Activated naive CD8-positive, alpha-beta T cell treated with anti-CD3 and anti-CD28 coated beads, Interleukin-2, amount 50 U/mL, for 24 hours (primary cell): ENCODE results near the gene C9.
"Not testable (repeated sequence)": the region's sequence is repeated elsewhere in the genome, so short reads cannot be mapped to it uniquely, and the experiment has no call there.

Experiments used
- ATAC-seq: fragments of 150-1000 bp; cut with Tn5 transposase; one replicate; pipeline ENCODE4 v1.10.0; 2021
- DNase-seq: peaks from one replicate; pipeline ENCODE4 v3.0.0; 2021
- H3K27ac Mint-ChIP-seq: one replicate; pipeline ENCODE4 v1.8.0; 2021; ENCODE audit warnings: mild to moderate bottlenecking, mixed read lengths
- H3K27me3 Mint-ChIP-seq: one replicate; pipeline ENCODE4 v1.8.0; 2021; ENCODE audit warnings: mixed read lengths
- H3K36me3 Mint-ChIP-seq: one replicate; pipeline ENCODE4 v1.8.0; 2021; ENCODE audit warnings: low read depth, mixed read lengths
- H3K4me1 Mint-ChIP-seq: one replicate; pipeline ENCODE4 v1.8.0; 2021; ENCODE audit warnings: mixed read lengths
- H3K4me3 Mint-ChIP-seq: one replicate; pipeline ENCODE4 v1.8.0; 2021; ENCODE audit warnings: mild to moderate bottlenecking, moderate library complexity, mixed read lengths
- H3K9me3 Mint-ChIP-seq: one replicate; pipeline ENCODE4 v1.8.0; 2021; ENCODE audit warnings: mixed read lengths

C9 gene

GRCh38 chr5:39364367-39364766 lies at the start of gene C9:
C9 (minus strand) TSS chr5:39364495; CDS start chr5:39364464, 31 bp downstream.
- no peak within 1 kb of the TSS for H3K4me3 Mint-ChIP-seq
- peaks cover 3% of the 10 kb centered on the region for H3K4me1 Mint-ChIP-seq
- ATAC-seq = no peak
- no peak within 1 kb of the TSS for H3K27ac Mint-ChIP-seq
- no peaks in the 10 kb centered on the region for H3K9me3 Mint-ChIP-seq
- H3K36me3 Mint-ChIP-seq = no peaks in the 10 kb centered on the region
- DNase-seq = no peak
- peaks cover 2% of the 10 kb centered on the region for H3K27me3 Mint-ChIP-seq

DNA sequence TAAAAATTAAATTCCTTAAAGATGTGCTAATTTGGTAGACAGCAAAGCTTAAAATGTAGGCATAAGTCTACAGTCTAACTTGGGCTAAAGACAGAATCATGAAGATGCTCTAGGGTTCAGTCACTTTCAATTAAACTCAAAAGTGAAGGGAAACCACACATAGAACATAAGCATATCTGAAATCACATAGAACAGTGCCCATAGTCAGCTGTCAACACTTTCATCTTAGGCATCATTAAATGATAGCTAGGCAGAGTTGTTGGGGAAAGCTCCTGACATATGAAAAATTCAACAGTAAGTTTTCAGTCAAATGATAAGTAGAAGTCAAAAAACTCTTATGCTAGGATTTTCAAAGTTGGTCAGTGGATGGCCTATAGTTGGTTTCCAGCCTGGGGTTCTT lies 49.5 kb upstream of the C9 start:
- no peak for ATAC-seq
- peaks cover 5% of the 10 kb centered on the region for H3K27me3 Mint-ChIP-seq
- H3K9me3 Mint-ChIP-seq = no peaks in the 10 kb centered on the region
- no peak for DNase-seq
- no peak overlapping the region for H3K27ac Mint-ChIP-seq
- H3K4me3 Mint-ChIP-seq = no peak overlapping the region
- H3K36me3 Mint-ChIP-seq = no peaks in the 10 kb centered on the region
- no peaks in the 10 kb centered on the region for H3K4me1 Mint-ChIP-seq

DNA sequence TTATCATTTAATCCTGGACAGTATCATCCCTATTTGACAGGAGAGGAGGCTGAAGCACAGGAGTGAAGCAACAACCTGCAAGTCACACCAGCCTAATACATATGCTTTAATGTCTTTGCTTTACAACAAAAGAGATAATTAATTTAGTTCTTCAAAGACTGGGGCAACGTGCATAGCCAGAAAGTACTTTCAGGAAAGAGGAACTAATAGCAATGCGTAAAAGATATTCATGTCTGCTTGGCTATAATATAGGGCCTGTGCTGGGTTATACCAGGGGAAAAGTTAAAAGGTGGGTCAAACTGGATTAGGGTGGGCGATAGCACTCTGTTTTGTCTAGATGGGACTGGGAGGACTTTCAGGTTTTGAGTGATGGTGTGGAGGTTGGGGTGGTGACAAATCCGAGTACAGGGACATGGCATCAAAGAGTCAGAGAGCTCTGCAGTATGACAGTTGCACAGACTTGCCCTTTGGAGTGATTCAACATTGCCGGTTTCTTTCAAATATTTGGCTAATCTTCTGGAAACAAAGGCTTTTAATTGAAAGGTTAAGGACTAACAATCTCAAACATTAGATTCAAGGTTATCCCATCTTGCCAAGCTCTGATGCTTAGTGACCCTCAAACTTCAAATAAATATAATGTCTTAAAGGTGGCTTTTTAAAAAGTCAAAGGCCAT lies 48.6 kb upstream of the C9 start:
- H3K9me3 Mint-ChIP-seq = no peaks in the 10 kb centered on the region
- ATAC-seq = no peak
- DNase-seq = no peak
- H3K27me3 Mint-ChIP-seq = peaks cover 5% of the 10 kb centered on the region
- H3K27ac Mint-ChIP-seq = no peak overlapping the region
- H3K36me3 Mint-ChIP-seq = no peaks in the 10 kb centered on the region
- no peak overlapping the region for H3K4me3 Mint-ChIP-seq
- no peaks in the 10 kb centered on the region for H3K4me1 Mint-ChIP-seq

DNA sequence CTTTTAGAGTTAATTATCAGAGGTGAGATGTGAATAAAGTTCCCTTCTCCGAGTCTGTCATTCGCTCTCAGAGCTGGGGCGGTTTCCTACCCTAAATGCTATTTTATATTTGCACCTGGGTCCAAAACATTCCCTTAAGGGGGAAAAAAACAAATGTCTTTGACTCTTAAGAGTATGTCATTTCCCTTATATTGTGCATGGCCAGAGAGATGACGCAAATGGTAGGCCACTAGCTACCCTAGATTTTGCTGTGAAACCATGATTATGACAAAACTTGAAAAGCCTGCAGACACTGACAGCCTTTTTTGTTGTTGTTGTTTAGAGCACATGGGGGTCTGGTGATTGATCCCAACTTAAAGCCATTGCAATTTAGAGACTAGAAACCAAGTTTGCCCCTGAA lies 47.7 kb upstream of the C9 start:
- no peak for DNase-seq
- Mint-ChIP-seq H3K27me3 (peaks cover 5% of the 10 kb centered on the region), H3K36me3 (no peaks in the 10 kb centered on the region), H3K4me1 (no peaks in the 10 kb centered on the region), H3K9me3 (no peaks in the 10 kb centered on the region), H3K27ac (no peak overlapping the region), H3K4me3 (no peak overlapping the region)
- ATAC-seq = no peak

GRCh38 chr5:39411061-39411460 lies 46.8 kb upstream of the C9 start:
- H3K27me3 Mint-ChIP-seq = peaks cover 3% of the 10 kb centered on the region
- no peak overlapping the region for H3K4me3 Mint-ChIP-seq
- no peaks in the 10 kb centered on the region for H3K4me1 Mint-ChIP-seq
- H3K27ac Mint-ChIP-seq = no peak overlapping the region
- no peaks in the 10 kb centered on the region for H3K36me3 Mint-ChIP-seq
- no peaks in the 10 kb centered on the region for H3K9me3 Mint-ChIP-seq
- no peak for DNase-seq
- ATAC-seq = no peak

DNA sequence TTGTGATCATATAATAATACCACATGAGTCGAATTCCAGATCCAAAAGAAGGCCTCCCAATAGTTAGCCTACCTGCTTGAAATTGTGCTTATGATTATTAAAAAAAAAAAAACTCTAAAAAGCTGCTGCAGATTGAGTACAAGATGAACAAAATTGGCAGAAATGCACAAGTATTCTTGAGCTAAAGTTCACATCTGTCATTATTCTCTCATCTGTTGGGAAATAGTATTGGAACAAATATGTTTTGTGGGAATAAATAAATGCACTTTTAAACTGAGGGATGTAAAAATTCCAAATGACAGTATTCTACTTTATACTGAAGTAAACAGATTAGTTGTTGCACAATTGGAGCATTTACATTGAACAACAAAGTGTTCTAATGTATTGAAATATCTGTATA lies 44.7 kb upstream of the C9 start:
- no peaks in the 10 kb centered on the region for H3K36me3 Mint-ChIP-seq

DNA sequence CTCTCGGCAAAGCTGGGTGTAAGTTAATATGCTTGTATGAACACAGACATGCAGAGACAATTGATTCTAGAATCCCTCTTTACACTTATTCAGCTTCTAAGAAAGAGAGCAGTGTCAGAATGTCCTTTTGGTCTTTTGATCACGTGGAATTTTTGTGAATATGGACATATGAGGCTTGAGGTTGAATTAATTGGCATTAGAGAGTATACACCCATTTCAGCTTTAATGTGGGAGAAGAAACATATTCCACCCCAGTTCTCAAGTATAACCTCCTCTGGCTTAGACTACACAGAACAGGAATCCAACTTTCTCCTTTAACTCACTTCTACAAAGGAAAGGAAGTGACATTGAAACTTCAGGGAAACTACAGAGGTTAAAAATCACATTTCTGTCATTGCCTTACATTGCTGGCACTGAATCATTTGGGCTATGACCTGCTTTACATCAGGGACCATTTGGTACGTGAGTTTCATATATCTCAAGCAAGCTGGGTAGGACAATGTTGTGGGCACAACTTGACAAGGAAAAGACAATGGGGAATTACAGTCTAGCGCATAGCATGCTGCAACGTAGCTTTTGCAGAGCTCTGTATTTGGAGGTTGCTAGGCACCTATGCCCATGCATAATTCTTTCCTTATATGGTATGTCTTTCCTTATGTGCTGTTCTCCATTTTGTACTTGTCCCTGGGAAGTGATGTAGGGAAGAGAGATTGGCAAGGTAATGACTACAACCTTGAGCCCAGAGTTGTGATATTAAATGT lies 41.0 kb upstream of the C9 start:
- ATAC-seq = no peak
- Mint-ChIP-seq H3K27ac (no peak overlapping the region), H3K36me3 (no peaks in the 10 kb centered on the region), H3K4me1 (no peaks in the 10 kb centered on the region), H3K9me3 (no peaks in the 10 kb centered on the region), H3K27me3 (no peaks in the 10 kb centered on the region), H3K4me3 (no peak overlapping the region)
- no peak for DNase-seq

More for the DNA sequence above, 44.7 kb upstream of the C9 start:
- no peak for DNase-seq
- Mint-ChIP-seq H3K27me3 (peaks cover 3% of the 10 kb centered on the region), H3K4me3 (no peak overlapping the region), H3K4me1 (no peaks in the 10 kb centered on the region), H3K9me3 (no peaks in the 10 kb centered on the region), H3K27ac (no peak overlapping the region)
- ATAC-seq = no peak

GRCh38 chr5:39403761-39404160 lies 39.5 kb upstream of the C9 start:
- H3K36me3 Mint-ChIP-seq, H3K4me1 Mint-ChIP-seq, H3K9me3 Mint-ChIP-seq, H3K27ac Mint-ChIP-seq, ATAC-seq, H3K4me3 Mint-ChIP-seq, DNase-seq, H3K27me3 Mint-ChIP-seq: not testable (repeated sequence)

DNA sequence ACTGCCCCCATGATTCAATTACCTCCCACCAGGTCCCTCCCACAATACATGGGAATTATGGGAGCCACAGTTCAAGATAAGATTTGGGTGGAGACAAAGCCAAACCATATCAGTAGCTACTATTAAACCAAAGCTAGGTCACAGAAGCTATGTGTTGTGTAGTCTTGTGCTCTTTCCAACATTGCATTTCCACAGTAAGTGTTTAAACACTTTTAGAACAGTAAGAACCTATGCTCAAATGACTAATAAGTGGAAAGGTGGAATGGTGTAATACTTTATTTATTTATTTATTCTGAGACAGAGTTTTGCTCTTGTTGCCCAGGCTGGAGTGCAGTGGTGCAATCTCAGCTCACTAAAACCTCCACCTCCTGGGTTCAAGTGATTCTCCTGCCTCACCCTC lies 37.8 kb upstream of the C9 start:
- H3K36me3 Mint-ChIP-seq, H3K4me1 Mint-ChIP-seq, H3K4me3 Mint-ChIP-seq, DNase-seq, H3K27me3 Mint-ChIP-seq, H3K27ac Mint-ChIP-seq, H3K9me3 Mint-ChIP-seq, ATAC-seq: not testable (repeated sequence)

DNA sequence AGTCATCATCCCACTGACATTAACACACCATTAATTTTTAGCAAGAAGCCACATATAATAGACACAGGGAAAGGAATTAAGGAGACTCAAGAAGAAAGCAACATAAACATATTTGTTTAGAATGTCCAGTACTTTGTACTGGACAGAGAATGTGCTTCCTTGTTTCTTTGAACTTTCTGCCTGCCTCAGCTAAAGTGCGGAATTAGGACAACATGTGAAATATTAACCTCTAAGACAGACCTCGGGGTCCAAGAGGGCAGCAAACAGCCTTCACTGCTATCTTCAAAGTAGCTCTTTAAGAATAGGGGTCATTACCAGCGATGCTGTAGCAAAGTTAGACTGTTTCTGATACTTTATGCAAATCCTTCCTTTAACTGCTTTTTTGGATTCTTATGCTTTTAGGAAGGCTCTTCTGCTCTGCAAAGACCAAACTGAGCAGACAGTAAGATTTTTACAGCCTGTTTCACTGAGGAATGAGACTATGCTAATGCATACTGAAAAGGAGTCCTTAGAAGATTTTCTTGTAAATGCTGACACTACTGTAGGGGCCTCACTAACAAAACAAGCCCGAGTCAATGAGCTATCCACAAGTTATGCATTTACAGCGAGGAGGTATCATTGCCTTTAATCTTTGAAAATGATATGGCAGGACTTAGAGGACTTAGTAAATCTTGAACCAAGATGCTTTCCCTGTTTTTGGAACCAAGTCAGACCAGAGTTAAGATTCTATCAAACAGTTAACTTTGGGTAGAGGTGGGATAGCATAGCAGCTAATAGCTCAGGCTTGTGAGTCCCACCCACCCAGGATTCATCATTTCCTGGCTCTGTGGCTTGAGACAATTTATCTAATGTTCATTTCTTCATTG lies 36.7 kb upstream of the C9 start:
- H3K4me1 Mint-ChIP-seq = peaks cover 5% of the 10 kb centered on the region
- ATAC-seq = no peak
- no peaks in the 10 kb centered on the region for H3K9me3 Mint-ChIP-seq
- no peak overlapping the region for H3K27ac Mint-ChIP-seq
- DNase-seq = no peak
- H3K36me3 Mint-ChIP-seq = no peaks in the 10 kb centered on the region
- H3K27me3 Mint-ChIP-seq = no peaks in the 10 kb centered on the region
- no peak overlapping the region for H3K4me3 Mint-ChIP-seq

DNA sequence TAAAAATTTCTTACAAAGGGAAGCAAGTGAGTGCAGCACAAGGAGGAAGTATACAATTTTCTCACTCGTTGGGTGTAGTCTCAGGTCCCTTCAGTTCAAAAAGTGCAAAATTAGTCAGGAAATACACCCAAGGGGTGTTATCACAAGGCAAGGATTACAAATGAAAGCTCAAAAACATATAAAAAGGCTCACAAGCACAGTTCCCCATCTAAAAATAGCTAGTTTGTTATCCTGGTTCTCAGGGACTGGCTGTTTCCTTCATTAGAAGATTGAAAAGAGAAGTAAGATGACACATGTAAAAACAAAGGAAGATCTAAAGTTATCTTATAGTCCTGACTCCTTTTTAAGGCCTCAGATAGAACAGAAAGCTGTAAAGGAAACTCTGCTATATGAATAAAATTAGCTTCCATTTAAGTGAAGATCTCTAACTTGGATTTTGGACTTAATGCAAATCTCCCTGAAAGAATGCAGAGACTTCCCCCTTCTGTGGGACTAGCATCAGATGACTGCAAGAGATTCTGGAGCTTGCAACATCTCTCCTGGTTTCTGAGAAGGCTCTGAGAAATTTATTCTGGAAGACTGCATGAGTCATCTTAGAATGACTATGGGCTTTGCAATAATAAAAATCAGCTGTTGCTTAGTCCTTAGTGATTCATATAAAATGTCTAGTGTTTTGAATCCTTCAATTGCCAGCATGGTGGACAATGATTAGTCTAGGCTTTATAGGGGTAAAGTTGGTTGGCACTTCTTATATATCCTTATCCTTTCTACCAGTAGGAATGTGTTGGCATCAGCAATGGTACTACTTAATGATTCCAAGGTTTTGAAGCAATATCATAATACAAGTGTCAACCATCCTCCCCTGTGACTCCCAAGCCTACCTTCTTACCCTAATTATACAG lies 35.1 kb upstream of the C9 start:
- Mint-ChIP-seq H3K36me3 (no peaks in the 10 kb centered on the region), H3K9me3 (no peaks in the 10 kb centered on the region), H3K4me1 (peaks cover 5% of the 10 kb centered on the region), H3K4me3 (no peak overlapping the region), H3K27ac (no peak overlapping the region), H3K27me3 (no peaks in the 10 kb centered on the region)
- ATAC-seq (no peak), DNase-seq (no peak)

DNA sequence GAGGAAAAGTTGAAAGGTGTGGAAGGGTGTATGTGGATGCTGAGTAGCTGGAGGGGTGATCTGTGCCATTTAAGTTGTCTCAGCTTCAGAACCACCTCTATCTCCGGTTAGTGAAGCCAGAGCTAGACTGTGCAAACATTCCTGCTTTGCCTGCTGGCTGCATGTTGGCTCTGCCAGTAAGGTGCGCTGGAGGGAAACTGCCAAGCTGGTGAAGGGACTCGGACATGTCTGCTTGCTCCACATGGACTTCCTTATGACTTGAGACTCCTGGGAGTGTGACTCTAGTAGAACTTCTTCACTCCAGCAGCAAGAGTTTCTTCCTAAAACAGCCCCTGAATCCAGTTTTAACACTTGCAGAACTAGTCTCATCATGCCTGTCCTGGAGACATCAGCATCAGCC lies 32.5 kb upstream of the C9 start:
- Mint-ChIP-seq H3K36me3 (no peaks in the 10 kb centered on the region), H3K27me3 (no peaks in the 10 kb centered on the region), H3K4me3 (no peak overlapping the region), H3K9me3 (no peaks in the 10 kb centered on the region), H3K4me1 (peaks cover 5% of the 10 kb centered on the region), H3K27ac (no peak overlapping the region)
- no peak for ATAC-seq
- no peak for DNase-seq

GRCh38 chr5:39395521-39395920 lies 31.2 kb upstream of the C9 start:
- no peaks in the 10 kb centered on the region for H3K36me3 Mint-ChIP-seq
- no peak overlapping the region for H3K27ac Mint-ChIP-seq
- ATAC-seq (no peak), DNase-seq (no peak)
- no peak overlapping the region for H3K4me3 Mint-ChIP-seq
- H3K4me1 Mint-ChIP-seq = peaks cover 5% of the 10 kb centered on the region
- H3K9me3 Mint-ChIP-seq = no peaks in the 10 kb centered on the region
- no peaks in the 10 kb centered on the region for H3K27me3 Mint-ChIP-seq

- Mint-ChIP-seq H3K36me3 (no peaks in the 10 kb centered on the region), H3K9me3 (no peaks in the 10 kb centered on the region), H3K4me3 (no peak overlapping the region), H3K27ac (no peak overlapping the region), H3K27me3 (no peaks in the 10 kb centered on the region), H3K4me1 (peaks cover 5% of the 10 kb centered on the region)
- DNase-seq = no peak
- ATAC-seq = no peak
Measured at GRCh38 chr5:39394946-39395345, 30.7 kb upstream of the C9 start.
